Fibroblast of the aortic adventitia (primary cell): Measurements from ENCODE around the gene TSPAN6. TPM values are rescaled to one million over a fixed set of nuclear protein-coding genes. Genes with fewer than 3 reads are reported as not detected.

Experiments used
- DNase-seq: peaks from one replicate; pipeline ENCODE4 v3.0.0-alpha.2; 2010; ENCODE audit warnings: low read depth
- H3K4me3 ChIP-seq: 2 replicates; pipeline ENCODE4 v1.5.1; 2011; ENCODE audit warnings: low read depth, mild to moderate bottlenecking, control low read depth, low read length, moderate library complexity
- total RNA-seq: library from RNA; depleted of rRNA; stranded (reverse); fragments of >200 nt; gene quantifications from 2 replicates; pipeline ENCODE4 v1.2.3, GENCODE V29; 2012; ENCODE audit warnings: low replicate concordance
- TF ChIP-seq, protein P1 (sequence below): IDR thresholded peaks from 2 replicates; pipeline ENCODE4 v1.5.1; 2011; ENCODE audit warnings: mild to moderate bottlenecking, low read length, control low read depth, inconsistent platforms; ENCODE audit not compliant: insufficient read depth

The TSPAN6 gene
- total RNA-seq, 1 donor = 32.5 TPM

- no peak overlapping the region for H3K4me3 ChIP-seq
- TF ChIP-seq, protein P1, sequence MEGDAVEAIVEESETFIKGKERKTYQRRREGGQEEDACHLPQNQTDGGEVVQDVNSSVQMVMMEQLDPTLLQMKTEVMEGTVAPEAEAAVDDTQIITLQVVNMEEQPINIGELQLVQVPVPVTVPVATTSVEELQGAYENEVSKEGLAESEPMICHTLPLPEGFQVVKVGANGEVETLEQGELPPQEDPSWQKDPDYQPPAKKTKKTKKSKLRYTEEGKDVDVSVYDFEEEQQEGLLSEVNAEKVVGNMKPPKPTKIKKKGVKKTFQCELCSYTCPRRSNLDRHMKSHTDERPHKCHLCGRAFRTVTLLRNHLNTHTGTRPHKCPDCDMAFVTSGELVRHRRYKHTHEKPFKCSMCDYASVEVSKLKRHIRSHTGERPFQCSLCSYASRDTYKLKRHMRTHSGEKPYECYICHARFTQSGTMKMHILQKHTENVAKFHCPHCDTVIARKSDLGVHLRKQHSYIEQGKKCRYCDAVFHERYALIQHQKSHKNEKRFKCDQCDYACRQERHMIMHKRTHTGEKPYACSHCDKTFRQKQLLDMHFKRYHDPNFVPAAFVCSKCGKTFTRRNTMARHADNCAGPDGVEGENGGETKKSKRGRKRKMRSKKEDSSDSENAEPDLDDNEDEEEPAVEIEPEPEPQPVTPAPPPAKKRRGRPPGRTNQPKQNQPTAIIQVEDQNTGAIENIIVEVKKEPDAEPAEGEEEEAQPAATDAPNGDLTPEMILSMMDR = no peak
- no peak for DNase-seq
Observed at GRCh38 chrX:100642290-100642689, 5.7 kb upstream of the TSPAN6 start.

DNA sequence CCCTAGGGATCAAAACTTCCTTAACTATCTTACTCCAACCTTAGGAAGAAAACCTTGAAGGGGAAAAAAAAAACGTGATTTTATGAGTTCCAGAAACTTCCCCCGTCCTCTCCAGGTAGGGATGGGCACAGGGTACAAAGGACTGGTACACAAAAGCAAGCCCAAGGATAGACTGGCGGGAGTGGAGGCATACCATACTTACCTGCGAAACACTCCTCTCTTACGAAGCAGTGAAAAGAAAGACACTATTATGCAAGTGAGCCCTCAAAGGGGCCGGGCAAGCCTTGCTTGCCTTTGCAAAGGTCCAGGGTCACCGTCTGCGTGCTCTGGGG lies 651 bp downstream of the TSPAN6 start:
- H3K4me3 ChIP-seq = peak overlapping the region; percentile 72
- no peak for DNase-seq
- TF ChIP-seq, protein P1 = no peak

DNA sequence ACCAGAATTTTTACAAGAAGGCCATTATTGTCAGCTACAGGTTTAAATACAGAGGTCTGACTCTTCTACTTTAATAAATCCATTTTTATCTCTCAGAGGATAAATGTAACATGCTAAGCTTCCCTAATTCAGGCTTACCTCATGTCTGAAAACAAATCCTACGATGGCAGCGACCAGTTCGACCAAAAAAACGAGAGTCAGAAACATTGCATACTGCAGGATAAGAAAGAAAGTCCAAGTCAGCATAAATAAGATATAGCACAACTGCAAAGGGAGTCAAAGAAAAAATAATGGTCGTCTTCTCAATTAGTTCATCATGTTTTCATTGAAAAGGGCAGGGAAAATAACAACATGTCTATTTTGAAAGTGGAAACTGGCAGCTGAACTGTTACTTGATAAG lies 1.6 kb downstream of the TSPAN6 start:
- H3K4me3 ChIP-seq = no peak overlapping the region
- TF ChIP-seq, protein P1 = no peak
- DNase-seq = no peak

DNA sequence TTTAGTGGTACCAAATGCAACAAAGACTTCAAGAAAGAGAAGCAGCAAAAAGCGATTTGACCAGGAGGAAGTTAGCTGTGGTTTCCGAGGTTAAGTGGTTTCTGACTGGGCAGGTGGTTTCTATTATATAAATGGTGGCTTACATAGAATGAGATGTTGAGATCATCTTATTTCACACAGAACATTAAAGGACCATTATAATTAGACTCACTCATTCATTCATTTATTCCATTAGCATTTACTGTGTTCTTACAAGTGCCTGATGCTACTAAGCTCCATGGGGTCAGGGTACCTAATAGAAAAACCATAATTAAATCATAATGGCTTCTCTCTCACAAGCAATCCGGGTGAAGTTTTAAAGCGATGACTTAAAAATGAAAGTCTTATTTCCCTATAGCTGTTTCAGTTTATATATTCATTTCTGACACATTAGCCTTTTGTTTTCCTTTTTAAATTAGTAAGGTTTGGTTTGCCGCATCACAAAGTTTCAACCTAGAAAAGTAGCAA lies 10.6 kb downstream of the TSPAN6 start:
- TF ChIP-seq, protein P1 = no peak
- DNase-seq = no peak
- no peak overlapping the region for H3K4me3 ChIP-seq

GRCh38 chrX:100623001-100623400 lies 13.6 kb downstream of the TSPAN6 start:
- no peak overlapping the region for H3K4me3 ChIP-seq
- no peak for DNase-seq
- TF ChIP-seq, protein P1 = no peak

GRCh38 chrX:100615005-100615404 lies 21.6 kb downstream of the TSPAN6 start:
- DNase-seq = peak; percentile 70
- no peak overlapping the region for H3K4me3 ChIP-seq
- TF ChIP-seq, protein P1 = peak; percentile 72

- DNase-seq = no peak
- TF ChIP-seq, protein P1 = no peak
- H3K4me3 ChIP-seq = no peak overlapping the region
Observed at GRCh38 chrX:100611951-100612350, 24.7 kb downstream of the TSPAN6 start.
